ENCODE measurements around the gene REELD1. TPM values are rescaled to one million over a fixed set of nuclear protein-coding genes. Genes with fewer than 3 reads are reported as not detected.

The REELD1 gene
- total RNA-seq, 2 experiments from 2014 or later: 1.7 to 2.0 TPM

DNA sequence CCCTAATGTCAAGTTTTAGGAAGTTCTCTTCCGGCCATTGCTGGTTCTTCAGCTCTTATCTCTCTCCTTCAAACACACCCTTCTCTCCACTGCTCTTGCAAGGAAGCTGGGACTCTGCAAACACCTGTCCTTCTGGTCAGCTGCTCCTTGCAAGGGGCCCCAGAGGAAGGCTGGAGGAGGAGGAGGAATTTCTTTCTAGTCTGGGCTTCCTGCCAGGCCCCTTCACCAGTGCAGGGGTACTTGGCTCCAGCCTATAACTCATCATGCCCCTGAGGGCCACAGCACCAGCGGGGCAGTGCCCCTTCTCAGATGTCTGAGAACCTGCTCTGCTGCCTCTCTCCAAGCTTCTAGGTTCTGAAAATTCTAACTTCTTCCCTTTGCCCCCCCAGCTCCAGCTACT, 46.7 kb downstream of the REELD1 start:
- no peak overlapping the region for H3K4me3 Mint-ChIP-seq
- H3K27me3 Mint-ChIP-seq: no peaks in the 10 kb centered on the region
- DNase-seq (no peak), ATAC-seq (ENCODE audit: poor library complexity) (no peak)
- no peaks in the 10 kb centered on the region for H3K4me1 Mint-ChIP-seq (ENCODE audit: low read depth)
- no peak overlapping the region for H3K27ac Mint-ChIP-seq
- ChIA-PET POLR2A (no interaction called here), CTCF (no interaction called here)
- H3K36me3 Mint-ChIP-seq (ENCODE audit: low read depth): peaks cover 25% of the 10 kb centered on the region
- H3K4me3 ChIP-seq (ENCODE audit: low read length): no peak overlapping the region
- TF ChIP-seq, protein P1, sequence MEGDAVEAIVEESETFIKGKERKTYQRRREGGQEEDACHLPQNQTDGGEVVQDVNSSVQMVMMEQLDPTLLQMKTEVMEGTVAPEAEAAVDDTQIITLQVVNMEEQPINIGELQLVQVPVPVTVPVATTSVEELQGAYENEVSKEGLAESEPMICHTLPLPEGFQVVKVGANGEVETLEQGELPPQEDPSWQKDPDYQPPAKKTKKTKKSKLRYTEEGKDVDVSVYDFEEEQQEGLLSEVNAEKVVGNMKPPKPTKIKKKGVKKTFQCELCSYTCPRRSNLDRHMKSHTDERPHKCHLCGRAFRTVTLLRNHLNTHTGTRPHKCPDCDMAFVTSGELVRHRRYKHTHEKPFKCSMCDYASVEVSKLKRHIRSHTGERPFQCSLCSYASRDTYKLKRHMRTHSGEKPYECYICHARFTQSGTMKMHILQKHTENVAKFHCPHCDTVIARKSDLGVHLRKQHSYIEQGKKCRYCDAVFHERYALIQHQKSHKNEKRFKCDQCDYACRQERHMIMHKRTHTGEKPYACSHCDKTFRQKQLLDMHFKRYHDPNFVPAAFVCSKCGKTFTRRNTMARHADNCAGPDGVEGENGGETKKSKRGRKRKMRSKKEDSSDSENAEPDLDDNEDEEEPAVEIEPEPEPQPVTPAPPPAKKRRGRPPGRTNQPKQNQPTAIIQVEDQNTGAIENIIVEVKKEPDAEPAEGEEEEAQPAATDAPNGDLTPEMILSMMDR (IDR thresholded peaks at IDR 0.05): no peak
- no peaks in the 10 kb centered on the region for H3K9me3 Mint-ChIP-seq
- no peaks in the 10 kb centered on the region for H3K9me3 ChIP-seq (ENCODE audit: control insufficient read depth in 1 of 2, insufficient read depth in 1 of 2, low read length in 2 of 2)
- intact Hi-C loops (cut with DNase I, micrococcal nuclease): no loop called here
- H3K4me1 ChIP-seq (ENCODE audit: insufficient read depth, low read length): no peaks in the 10 kb centered on the region
- H3K36me3 ChIP-seq (ENCODE audit: insufficient read depth, low read length): no peaks in the 10 kb centered on the region
- no peaks in the 10 kb centered on the region for H3K27me3 ChIP-seq (ENCODE audit: control insufficient read depth in 1 of 2, insufficient read depth in 2 of 2, low read length in 2 of 2)
- no peak overlapping the region for H3K27ac ChIP-seq (ENCODE audit: low read depth in 1 of 2, low read length in 2 of 2)

DNA sequence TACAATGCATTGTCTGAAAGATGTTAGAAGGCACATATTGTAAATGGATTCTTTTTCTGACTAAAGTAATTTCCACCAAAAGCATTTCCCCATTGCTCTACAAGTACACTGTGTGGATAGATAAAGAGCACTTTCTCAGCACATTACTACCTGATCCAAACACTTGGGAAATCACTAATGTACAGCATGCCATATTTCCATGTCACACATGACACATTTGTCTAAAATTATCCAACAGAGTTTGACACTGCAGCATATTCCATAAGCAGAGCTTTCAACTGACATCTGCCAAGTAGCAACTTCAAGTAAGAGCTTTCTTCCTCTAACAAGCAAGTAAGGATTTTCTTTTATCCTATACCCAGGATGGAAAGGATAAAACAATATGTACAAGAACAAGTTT, 49.5 kb downstream of the REELD1 start:
- Mint-ChIP-seq H3K4me3 (no peak overlapping the region), H3K4me1 (ENCODE audit: low read depth) (no peaks in the 10 kb centered on the region), H3K27ac (no peak overlapping the region), H3K9me3 (no peaks in the 10 kb centered on the region), H3K27me3 (no peaks in the 10 kb centered on the region), H3K36me3 (ENCODE audit: low read depth) (peaks cover 4% of the 10 kb centered on the region)
- Histone ChIP-seq H3K27ac (ENCODE audit: low read depth in 1 of 2, low read length in 2 of 2) (no peak overlapping the region), H3K4me3 (ENCODE audit: low read length) (no peak overlapping the region), H3K9me3 (ENCODE audit: control insufficient read depth in 1 of 2, insufficient read depth in 1 of 2, low read length in 2 of 2) (no peaks in the 10 kb centered on the region), H3K36me3 (ENCODE audit: insufficient read depth, low read length) (no peaks in the 10 kb centered on the region), H3K4me1 (ENCODE audit: insufficient read depth, low read length) (no peaks in the 10 kb centered on the region), H3K27me3 (ENCODE audit: control insufficient read depth in 1 of 2, insufficient read depth in 2 of 2, low read length in 2 of 2) (no peaks in the 10 kb centered on the region)
- CTCF ChIA-PET: no interaction called here
- intact Hi-C loops (cut with DNase I, micrococcal nuclease): no loop called here
- POLR2A ChIA-PET: no interaction called here
- no peak for ATAC-seq (ENCODE audit: poor library complexity)
- TF ChIP-seq, protein P1 (IDR thresholded peaks at IDR 0.05): no peak
- DNase-seq: no peak

DNA sequence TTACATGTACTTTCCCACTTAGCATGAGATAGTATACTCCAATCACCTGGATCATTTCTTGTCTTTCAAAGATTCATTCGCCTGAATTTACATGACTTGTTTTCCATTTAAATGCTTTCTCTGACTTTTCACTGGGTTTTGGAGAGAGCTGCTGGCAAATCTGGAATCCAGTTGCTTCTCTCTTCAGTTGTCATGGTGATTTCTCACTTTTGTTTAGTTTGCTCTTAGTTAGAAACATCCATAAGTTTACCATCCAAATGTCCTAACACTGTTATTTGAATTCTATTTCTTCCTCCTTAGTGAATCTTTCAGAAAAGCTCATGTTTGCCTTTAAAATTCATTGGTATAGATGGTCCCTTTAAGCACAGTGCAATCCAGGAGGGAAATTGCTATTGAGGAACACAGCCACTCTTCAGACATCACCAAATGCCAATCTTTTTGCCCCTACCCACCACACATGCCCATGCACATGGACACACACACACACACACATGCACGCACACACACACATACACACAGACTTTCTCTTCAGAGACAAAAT, 51.7 kb downstream of the REELD1 start:
- intact Hi-C loops (cut with DNase I, micrococcal nuclease): no loop called here
- Histone ChIP-seq H3K36me3 (ENCODE audit: insufficient read depth, low read length) (no peaks in the 10 kb centered on the region), H3K4me3 (ENCODE audit: low read length) (no peak overlapping the region), H3K9me3 (ENCODE audit: control insufficient read depth in 1 of 2, insufficient read depth in 1 of 2, low read length in 2 of 2) (no peaks in the 10 kb centered on the region), H3K27me3 (ENCODE audit: control insufficient read depth in 1 of 2, insufficient read depth in 2 of 2, low read length in 2 of 2) (no peaks in the 10 kb centered on the region), H3K4me1 (ENCODE audit: insufficient read depth, low read length) (no peaks in the 10 kb centered on the region), H3K27ac (ENCODE audit: low read depth in 1 of 2, low read length in 2 of 2) (no peak overlapping the region)
- H3K4me3 Mint-ChIP-seq: no peak overlapping the region
- CTCF ChIA-PET: no interaction called here
- H3K36me3 Mint-ChIP-seq (ENCODE audit: low read depth): no peaks in the 10 kb centered on the region
- H3K9me3 Mint-ChIP-seq: no peaks in the 10 kb centered on the region
- no peaks in the 10 kb centered on the region for H3K27me3 Mint-ChIP-seq
- H3K4me1 Mint-ChIP-seq (ENCODE audit: low read depth): no peaks in the 10 kb centered on the region
- no peak overlapping the region for H3K27ac Mint-ChIP-seq
- ATAC-seq (ENCODE audit: poor library complexity) (no peak), DNase-seq (no peak)
- POLR2A ChIA-PET: no interaction called here
- TF ChIP-seq, protein P1 (IDR thresholded peaks at IDR 0.05): no peak
